ENCODE data around the gene PAQR6. TPM values are rescaled to one million over a fixed set of nuclear protein-coding genes. Genes with fewer than 3 reads are reported as not detected.
A peak's percentile ranks its signal among the peaks of the same experiment; 100 is the strongest.

Gene PAQR6
- total and polyA plus RNA-seq, 4 donors: 0.22 to 0.85 (median 0.49) TPM

GRCh38 chr1:156276966-156277381 lies 29.1 kb upstream of the PAQR6 start:
- Histone ChIP-seq H3K4me3 (ENCODE audit: low read depth in 1 of 3, low read length in 3 of 3) (no peak overlapping the region), H3K27ac (ENCODE audit: low read depth in 1 of 2, low read length in 2 of 2) (peak overlapping the region; percentile 53 to 91), H3K9ac (ENCODE audit: low read depth in 1 of 2, low read length in 2 of 2) (no peak overlapping the region), H3K36me3 (ENCODE audit: control insufficient read depth in 4 of 4, insufficient read depth in 3 of 4, low read depth in 1 of 4, low read length in 3 of 4) (peaks cover 11 to 50% (median 39%) of the 10 kb centered on the region in 4 donors), H3K27me3 (ENCODE audit: control insufficient read depth in 4 of 4, insufficient read depth in 4 of 4, low read length in 3 of 4) (no peaks in the 10 kb centered on the region), H3K9me3 (ENCODE audit: control insufficient read depth in 4 of 4, low read length in 3 of 4) (no peaks in the 10 kb centered on the region), H3K4me1 (ENCODE audit: control insufficient read depth in 4 of 4, insufficient read depth in 4 of 4, low read length in 3 of 4) (peaks cover 11 to 61% (median 49%) of the 10 kb centered on the region in 4 donors)
- 31% methylated on average over 6 of the region's 6 CpGs for WGBS
- no peak for DNase-seq (ENCODE audit: low spot score)
- no peak for TF ChIP-seq NR2F2 (IDR thresholded peaks at IDR 0.05)
- TF ChIP-seq HNF4A (conservative IDR thresholded peaks at IDR 0.05): peak in 1 of 2 donors; percentile 66
- no peak for TF ChIP-seq ZBTB33 (IDR thresholded peaks at IDR 0.05)
- TF ChIP-seq SP1 (IDR thresholded peaks at IDR 0.05): peak; percentile 1
- no peak for TF ChIP-seq GABPA (IDR thresholded peaks at IDR 0.05 in 1 of 2, conservative IDR thresholded peaks at IDR 0.05 in 1 of 2)
- no peak for TF ChIP-seq RAD21 (IDR thresholded peaks at IDR 0.05)
- TF ChIP-seq HNF4G (IDR thresholded peaks at IDR 0.05): no peak
- peak; percentile 34 to 48 for TF ChIP-seq RXRA (IDR thresholded peaks at IDR 0.05)
- TF ChIP-seq FOXA1 (IDR thresholded peaks at IDR 0.05): no peak
- no peak for TF ChIP-seq REST (IDR thresholded peaks at IDR 0.05)
- TF ChIP-seq EGR1 (IDR thresholded peaks at IDR 0.05; ENCODE audit: low read depth in 2 of 2): no peak
- no peak for TF ChIP-seq CTCF (IDR thresholded peaks at IDR 0.05; ENCODE audit: low read depth, low read length, missing input control)
- TF ChIP-seq JUND (IDR thresholded peaks at IDR 0.05): peak in 1 of 2 donors; percentile 23
- TF ChIP-seq TAF1 (conservative IDR thresholded peaks at IDR 0.05): no peak
- no peak for TF ChIP-seq ATF3 (IDR thresholded peaks at IDR 0.05)
- TF ChIP-seq YY1 (IDR thresholded peaks at IDR 0.05): no peak
- TF ChIP-seq MAX (IDR thresholded peaks at IDR 0.05): no peak
- TF ChIP-seq FOXA2 (IDR thresholded peaks at IDR 0.05): no peak

All from liver (tissue), 9 donors.